CD1c-positive myeloid dendritic cell (primary cell): ENCODE measurements around the gene KARS1.

Source experiments
- DNase-seq: peaks from one replicate; pipeline ENCODE4 v3.0.0-alpha.2; 2016; ENCODE audit errors: extremely low spot score

KARS1 gene

GRCh38 chr16:75647492-75648264 lies at the start of gene KARS1, which contains the start of gene TERF2IP:
Gene KARS1 (minus strand): TSS chr16:75647665. CDS start chr16:75647639, 26 bp downstream.
Gene TERF2IP (plus strand): TSS chr16:75647773. CDS start chr16:75647883, 110 bp downstream.
- peak; percentile 97 for DNase-seq

- DNase-seq = no peak
These were observed 48.2 kb upstream of the KARS1 start for GRCh38 chr16:75695708-75696107.

GRCh38 chr16:75687361-75687760 lies 39.9 kb upstream of the KARS1 start:
- no peak for DNase-seq

GRCh38 chr16:75682308-75682707 lies 34.8 kb upstream of the KARS1 start:
- DNase-seq = no peak

- no peak for DNase-seq
These were observed 31.9 kb upstream of the KARS1 start for GRCh38 chr16:75679366-75679765.

GRCh38 chr16:75676909-75677308 lies 29.4 kb upstream of the KARS1 start, which contains the start of gene CPHXL2:
Gene CPHXL2 (minus strand): TSS chr16:75677009. CDS start chr16:75676999, 10 bp downstream.
- no peak for DNase-seq

GRCh38 chr16:75667503-75667902 lies 20.0 kb upstream of the KARS1 start:
- DNase-seq = no peak

GRCh38 chr16:75660726-75661302 lies 13.3 kb upstream of the KARS1 start:
- DNase-seq = no peak

GRCh38 chr16:75660321-75660720 lies 12.9 kb upstream of the KARS1 start:
- no peak for DNase-seq

GRCh38 chr16:75658175-75658574 lies 10.7 kb upstream of the KARS1 start:
- no peak for DNase-seq

- no peak for DNase-seq
These were observed 6.5 kb upstream of the KARS1 start for GRCh38 chr16:75653922-75654321.

GRCh38 chr16:75648265-75649076 lies 1.0 kb upstream of the KARS1 start:
- peak; percentile 90 for DNase-seq

- peak; percentile 20 for DNase-seq
These were observed 363 bp downstream of the KARS1 start for GRCh38 chr16:75647112-75647491.

GRCh38 chr16:75644240-75645012 lies 3.0 kb downstream of the KARS1 start:
- DNase-seq = no peak

GRCh38 chr16:75640598-75640997 lies 6.9 kb downstream of the KARS1 start:
- no peak for DNase-seq

GRCh38 chr16:75635036-75635435 lies 12.4 kb downstream of the KARS1 start:
- no peak for DNase-seq

GRCh38 chr16:75632857-75633256 lies 14.6 kb downstream of the KARS1 start:
- DNase-seq = no peak

GRCh38 chr16:75630052-75630451 lies 17.4 kb downstream of the KARS1 start:
- no peak for DNase-seq

- no peak for DNase-seq
These were observed 18.3 kb downstream of the KARS1 start for GRCh38 chr16:75629132-75629531.

GRCh38 chr16:75628351-75628750 lies 19.1 kb downstream of the KARS1 start:
- no peak for DNase-seq

- no peak for DNase-seq
These were observed 19.6 kb downstream of the KARS1 start for GRCh38 chr16:75627851-75628250.

- no peak for DNase-seq
These were observed 20.7 kb downstream of the KARS1 start for GRCh38 chr16:75626806-75627205.
